ENCODE data around the gene PRKACA. TPM values are rescaled to one million over a fixed set of nuclear protein-coding genes. Genes with fewer than 3 reads are reported as not detected.

The PRKACA gene
- polyA plus RNA-seq, 5 donors = 70.2 to 122 (median 80.9) TPM

DNA sequence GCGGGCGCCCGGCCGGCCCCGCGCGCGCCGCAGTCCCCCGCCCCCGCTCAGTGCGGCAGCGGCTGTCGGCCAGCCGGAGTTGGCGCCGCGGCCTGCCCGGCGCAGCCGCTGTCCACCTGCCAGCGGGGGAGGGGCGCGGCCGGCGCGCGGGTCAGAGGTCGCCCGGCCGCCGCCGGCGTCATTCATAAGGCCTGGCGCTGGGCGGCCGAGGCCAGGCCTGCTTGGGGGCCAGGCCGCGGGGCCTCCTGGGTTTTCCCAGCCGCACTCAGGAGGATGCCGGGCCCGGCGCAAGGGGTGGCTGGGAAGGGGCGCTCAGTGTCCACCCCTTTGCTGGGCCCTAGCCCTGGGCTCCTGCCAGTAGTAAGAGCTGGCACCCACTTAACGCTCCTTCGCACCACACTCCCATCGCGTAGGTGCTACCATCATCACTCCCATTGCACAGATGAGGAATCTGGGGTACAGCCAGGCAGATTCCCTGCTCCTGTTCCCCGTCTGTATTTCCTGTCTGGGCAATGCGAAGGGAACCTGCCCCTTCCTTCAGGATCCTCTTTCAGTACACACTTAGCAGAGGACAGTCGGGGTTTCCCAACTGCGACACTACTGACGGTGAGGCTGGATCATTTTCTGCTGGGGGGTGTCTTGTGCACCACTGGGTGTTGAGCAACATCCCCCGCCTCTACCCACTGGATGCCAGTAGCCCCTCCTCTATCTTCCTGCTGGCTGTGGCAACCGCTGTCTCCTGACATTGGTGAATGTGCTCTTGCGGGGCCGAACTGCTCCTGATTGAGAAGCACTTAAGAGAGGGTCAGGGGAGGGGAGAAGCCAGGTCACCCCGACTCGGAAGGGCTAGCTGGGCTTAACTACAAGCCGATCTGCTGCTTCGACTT is 846 bp upstream of the PRKACA start:
- peak; percentile 65 to 69 for DNase-seq

DNA sequence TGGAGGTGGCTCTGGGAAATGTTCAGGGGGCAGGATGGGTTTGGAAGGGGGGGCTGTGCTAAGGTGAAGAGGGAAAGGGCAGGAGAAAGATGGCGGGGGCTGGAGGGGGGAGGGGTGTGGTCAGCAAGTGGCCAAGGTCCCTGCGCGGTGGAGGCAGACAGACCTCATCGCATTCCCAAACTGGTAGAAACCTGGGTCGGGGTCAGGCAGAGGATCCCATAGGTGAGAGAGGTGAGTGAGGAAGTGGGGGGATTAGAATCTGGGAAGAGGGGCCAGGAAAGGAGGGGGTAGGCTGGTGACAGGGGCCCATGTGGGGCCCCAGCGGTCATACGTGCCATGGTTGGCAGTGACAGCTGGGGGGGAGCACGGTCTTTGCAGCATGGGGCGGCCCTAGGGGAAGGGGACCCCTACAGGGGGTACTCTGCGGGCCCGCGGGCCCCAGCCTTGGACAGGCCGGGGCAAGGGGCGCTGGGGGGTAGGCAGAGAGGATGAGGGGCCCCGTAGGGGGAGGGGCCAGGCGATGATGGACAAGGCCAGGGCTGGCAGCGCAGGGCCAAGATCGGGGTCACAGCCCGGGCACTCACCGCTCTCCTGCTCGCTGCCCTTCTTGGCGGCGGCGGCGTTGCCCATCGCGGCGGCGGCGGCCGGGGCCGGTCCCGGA is 514 bp downstream of the PRKACA start:
- DNase-seq = no peak

DNA sequence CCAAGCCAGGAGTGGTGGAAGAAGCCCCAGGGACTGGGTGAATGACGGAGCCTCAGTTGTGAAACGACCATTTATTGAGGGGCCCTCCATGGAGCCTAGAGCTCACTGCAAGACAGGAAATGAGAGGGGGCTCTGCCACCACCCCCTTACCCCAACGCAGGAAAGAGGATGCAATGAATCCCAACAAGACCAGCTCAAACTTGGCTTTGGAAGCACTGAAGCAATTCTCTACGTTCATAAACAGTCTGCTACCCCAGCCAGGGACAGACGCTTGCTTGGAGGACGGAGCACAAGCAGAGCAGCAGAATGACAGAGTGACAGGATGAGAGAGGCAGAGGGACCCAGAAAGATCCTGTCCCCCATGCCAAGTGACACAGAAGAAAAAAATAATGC is 1.0 kb downstream of the PRKACA start:
- DNase-seq = no peak

DNA sequence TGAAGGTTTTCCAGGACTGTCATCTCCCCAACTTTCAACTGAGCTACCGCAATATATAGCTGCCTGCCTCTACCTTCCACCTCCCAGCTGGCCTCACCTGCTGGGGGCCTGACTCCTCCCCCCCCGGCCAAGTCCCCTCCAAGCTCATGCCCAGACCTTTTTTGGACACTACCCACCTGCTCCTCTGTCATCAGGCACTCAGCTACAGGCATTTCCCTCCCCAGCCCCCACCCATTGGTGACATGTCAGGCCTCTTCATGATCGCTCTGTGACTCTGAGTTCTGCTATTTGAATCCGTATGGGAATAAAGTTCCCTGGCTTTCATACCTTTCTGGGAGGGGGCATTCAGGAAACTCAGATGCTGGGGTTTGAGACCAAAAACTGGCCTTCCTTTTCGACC is 1.8 kb downstream of the PRKACA start:
- no peak for DNase-seq

DNA sequence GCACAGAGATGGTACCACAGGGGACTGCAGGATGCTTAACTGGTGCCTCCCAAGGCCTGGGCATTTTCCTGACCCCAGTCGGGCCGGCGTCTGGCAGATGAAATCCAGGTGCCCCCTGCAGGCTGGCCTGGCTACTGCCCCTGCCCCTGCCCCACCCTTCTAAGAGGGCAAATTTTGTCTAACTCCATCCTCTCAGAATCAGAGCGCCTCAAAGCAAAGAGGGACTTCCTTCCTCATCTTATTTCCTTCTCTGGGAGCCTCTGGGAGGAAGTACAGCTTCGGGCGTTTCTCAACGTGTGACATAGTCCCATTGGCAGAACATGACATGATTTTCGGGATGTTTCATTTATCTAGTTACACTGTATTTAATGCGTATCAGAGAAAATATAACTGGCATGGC is 2.7 kb downstream of the PRKACA start:
- DNase-seq = no peak

DNA sequence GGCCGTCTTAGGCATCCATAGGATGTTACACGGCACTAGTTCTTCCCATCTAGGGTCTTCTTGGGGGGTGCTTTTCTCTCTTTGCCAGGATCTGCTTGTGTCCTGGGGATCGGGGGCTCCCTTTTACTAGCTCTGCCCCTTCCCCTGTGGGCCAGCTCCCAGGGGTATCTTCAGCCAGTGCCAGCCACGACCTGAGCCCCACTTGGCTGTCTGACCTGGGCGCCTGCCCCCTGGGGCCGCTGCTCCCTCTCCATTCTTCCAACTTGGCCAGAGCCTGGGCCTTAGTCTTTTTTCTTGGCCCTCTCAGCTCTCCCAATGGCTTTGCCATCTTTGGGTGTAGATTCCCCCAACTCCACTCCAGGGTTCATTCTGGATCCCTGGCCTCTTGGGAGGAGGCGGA is 3.1 kb downstream of the PRKACA start:
- no peak for DNase-seq

DNA sequence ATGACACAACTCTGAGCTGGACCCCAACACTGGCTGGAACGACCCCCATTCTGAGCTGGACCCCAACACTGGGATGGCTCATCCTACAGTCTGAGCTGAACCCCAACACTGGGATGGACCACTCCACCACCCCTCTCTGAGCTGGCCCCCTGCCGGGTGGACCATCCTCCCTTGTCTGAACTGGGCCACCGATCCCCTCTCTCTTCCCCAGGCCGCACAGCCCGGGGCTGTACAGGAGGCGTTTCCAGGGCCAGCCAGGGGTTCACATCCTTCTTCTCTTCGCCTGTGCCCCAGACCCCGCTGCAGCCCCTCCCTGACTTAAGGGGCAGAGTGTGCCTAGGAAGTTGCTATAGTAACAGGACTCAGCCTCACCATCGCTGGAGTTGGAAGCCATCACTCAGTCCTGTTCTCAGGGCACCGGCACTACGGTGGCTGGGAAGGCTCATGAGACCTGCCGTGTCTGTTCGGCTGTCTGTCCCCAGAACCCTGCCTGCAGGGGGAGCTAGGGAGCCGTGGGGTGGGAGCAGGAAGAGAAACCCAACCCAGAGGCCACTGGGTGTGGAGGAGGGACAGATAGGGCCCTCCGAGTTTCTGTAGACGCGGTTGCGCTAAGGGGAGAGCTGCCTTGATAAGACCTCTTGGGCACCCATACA is 3.7 kb downstream of the PRKACA start:
- DNase-seq = no peak

DNA sequence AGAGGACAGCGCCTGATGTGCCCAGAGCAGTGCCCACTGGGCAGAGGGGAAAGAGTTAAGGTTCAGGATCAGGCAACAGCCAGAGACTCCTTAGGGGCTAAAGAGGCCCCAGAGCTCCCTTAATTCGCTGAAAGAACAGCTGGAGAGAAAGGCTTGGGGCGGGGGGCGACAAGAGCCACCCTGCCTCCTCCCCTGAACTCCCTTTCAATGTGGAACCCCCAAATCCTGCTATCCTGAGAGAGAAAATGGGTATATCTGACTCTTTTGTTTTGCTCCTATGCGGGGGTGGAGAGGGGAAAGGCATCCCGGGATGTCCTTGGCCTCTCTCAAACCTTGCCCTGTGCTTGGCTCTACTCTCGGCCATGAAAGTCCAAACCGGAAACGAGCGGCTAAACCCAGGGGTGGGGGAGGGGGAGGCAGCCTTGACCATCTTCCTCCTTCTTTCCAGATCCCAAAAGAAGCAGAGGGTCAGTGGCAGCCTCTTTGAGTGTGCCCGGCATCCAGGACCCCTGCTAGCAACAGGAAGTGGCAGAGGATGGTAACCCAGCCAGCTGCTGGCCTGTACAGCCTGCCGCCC is 4.7 kb downstream of the PRKACA start:
- peak in 1 of 2 donors; percentile 32 for DNase-seq

DNA sequence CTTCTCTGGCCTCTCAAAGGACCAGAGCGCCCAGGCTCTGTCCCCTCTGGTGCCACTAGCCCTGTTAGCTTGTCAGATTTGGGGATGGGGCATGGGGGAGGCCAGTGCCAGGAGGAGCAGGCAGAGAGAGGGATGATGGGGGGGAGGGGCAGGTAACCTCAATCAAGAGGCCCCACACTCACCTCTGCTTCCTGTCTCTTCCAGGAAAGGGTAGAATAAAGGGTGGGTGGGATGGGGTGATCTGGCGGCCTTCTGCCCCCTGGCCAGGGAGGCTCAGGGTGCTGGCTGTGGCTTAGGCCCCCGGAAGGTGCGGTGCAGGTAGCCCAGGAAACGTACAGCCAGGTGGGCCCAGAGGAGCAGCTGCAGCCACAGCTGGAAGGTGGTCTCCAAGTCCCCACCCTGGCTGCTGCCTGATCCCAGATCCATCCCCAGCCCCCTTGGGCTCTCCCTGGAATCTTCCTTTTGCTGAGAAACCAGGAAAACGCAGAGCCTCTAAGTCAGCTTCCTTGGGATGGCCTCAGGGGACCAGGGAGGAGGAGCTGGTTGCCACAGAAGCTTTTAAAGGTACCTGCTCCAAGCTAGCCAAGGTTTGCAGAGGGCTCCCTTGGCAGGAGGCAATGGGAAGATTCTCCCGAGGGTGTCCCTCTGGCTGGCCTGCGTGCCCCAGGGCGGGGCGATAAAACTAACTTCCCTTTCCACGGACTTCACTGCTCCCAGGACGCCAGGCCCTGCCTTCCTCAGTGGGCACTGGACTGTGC is 5.3 kb downstream of the PRKACA start:
- no peak for DNase-seq

DNA sequence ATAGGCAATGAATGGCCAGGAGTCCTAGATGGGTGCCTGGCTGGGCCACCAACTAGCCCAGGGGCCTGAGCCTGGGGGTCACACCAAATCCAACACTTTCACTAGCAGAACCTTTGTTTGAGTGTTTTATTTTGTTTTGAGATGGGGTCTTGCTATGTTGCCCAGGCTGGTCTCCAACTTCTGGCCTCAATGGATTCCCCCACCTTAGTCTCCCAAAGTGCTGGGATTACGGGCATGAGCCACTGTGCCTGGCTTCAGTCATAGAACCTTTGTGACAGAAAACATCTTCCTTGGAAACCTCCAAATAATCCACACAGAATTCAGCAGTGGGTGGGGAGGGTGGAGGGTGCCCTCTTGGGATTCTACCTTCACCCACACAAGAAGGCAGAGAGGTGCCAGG is 6.1 kb downstream of the PRKACA start:
- no peak for DNase-seq

DNA sequence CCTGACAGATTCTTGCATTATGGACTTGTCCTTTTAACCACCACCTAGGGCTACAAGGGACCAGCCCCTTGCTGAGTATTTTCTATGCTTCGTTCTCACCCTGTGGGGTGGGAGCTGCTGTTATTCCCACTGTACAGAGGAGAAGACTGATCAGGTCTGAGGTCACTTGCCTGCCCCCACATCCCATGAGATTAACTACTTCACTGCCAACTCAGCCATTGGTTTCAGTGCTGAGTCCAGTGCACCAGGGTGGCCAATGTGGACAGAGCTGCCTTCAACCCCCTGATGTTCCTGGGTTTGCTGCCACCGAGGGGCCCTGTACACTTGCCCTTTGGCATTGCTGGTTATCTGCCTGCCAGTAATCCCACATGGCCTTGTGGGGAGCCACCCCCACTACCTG is 6.9 kb downstream of the PRKACA start:
- DNase-seq = no peak

DNA sequence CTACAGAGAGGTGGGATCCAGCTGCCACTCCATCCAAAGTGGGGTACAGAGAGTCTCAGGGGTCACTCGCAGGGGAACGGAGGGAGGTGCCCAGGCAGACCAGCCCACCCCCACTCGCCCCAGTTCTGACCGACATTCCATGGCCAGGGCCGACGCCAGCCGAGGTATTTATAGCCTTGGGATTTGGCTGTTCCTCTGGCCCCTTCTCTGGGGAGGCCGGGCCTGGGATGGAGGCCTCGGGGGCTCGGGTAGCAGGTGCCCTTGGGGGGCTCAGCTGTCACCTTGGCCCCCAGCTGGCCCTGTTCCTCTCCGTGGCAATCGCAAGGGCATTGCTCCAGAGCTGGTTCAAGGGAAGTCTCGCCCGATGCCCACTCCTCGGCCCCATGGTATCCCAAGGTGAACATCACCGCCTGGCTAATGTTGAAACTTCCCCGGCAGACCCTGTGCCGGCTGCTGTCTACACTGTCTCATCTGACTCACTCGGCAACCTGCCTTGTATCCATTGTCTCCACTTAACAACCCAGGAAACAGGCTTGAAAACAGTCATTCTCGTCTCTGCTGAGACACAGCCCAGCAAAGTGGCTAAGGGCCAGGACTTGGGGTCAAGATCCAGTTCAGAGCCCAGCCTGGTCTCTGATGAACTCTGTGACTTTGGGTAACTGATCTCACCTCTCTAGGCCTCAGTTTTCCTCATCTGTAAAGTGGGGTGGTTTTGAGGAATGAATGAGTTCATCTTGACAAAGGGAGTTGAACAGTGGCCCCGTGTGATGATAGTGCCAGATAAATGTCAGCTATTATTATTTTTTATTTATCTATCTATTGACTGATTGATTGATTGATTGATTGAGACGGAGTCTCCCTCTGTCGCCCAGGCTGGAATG is 9.7 kb downstream of the PRKACA start:
- DNase-seq = no peak

DNA sequence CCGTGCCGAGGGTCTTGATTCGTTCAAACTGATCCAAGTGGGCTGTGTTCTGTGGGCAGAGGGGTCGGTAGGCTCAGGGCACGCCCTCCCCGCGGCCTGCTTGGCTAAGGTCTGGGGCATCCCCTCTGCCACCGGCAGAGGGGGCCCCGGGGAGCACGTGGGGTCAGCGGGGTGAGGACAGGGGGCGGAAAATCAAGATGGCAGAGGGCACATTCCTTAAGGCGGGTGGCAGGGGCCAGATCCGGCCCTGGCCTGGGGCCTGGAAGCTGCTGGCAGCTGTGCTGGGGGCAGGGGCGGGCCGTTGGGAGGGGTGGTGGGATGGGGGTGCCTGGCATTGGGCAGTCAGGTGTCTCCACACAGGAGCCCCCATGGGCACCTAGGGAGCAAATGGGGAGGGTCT is 10.7 kb downstream of the PRKACA start:
- DNase-seq = no peak

DNA sequence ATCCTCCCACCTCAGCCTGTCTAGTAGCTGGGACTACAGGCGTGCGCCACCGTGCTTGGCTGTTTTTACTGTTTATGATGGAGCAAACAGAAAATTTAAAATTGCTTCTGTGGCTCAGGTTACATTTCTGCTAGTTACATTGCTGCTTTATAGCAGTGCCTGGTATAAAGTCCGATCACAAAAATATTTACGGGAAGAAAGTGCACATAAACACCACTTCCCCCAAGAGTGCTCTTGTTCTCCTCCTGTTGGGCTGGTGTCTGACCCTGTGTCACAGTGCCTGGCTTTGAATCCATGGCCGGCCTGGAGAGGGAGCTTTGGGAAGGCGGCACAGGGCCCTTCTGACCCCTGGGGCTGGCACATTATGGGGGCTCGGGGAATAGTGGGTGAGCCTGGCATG is 11.9 kb downstream of the PRKACA start:
- DNase-seq = no peak

DNA sequence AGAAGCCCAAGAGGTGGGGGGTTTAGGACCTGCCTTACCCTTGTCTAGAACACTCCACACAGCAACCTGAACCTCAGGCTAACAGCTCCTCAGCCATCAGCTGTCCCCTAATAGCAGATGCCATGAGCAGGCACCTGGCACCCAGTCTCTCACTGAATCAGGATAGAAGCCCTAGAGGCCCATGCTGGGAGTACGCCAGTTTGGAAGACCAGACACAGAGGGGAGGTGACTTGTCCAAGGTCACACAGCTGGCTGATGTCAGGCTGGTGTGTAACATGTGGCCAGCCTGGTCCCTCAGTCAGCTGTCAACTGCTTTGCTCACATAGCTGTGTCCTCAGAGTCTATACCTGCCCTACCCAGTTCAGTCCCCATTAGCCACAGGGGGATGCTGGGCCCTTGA is 14.3 kb downstream of the PRKACA start:
- DNase-seq = no peak

DNA sequence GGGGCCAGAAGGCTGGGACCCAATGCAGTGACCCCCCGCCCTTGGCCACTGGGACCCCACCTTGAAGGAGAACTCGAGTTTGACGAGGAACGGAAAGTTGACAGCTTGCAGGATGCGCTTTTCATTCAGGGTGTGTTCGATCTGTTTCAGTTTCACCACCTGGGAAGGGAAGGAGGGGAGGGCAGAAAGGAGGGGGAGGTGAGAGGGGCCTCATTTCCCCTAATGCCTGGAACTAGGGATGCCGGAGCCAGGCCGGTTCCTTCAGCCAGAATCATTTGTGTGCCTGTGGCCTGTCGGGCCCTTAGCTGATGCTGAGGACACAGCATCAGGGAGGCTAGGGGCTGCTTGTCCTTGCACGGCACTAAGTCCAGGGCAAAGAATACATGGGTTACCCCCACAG is 14.8 kb downstream of the PRKACA start:
- no peak for DNase-seq

DNA sequence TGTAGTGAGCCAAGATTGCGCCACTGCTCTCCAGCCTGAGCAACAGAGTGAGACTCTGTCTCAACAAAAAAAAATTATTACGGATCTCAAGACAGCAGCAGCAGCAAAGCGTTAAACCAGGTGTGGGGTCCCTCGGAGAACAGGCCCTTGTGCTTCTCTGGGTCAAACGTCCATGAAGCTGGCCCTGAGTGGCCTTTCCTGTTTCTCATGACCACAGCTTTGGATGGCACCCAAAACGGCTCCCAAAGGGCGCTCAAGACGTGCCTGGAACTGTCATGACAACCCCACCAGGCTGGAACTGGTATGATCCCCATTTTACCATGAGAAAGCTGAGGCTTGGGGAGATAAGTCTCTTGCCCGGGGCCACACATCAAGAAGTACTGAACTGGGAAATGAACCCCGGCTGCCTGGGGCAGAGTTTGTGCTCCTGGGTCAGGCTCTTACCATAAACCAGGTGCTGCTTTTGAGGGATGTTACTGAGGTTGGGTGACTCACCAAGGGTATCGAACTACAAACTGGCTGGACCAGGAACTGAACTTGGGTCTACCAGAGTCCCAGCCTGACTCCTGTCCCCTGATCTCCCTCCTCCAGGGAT is 15.4 kb downstream of the PRKACA start:
- no peak for DNase-seq

DNA sequence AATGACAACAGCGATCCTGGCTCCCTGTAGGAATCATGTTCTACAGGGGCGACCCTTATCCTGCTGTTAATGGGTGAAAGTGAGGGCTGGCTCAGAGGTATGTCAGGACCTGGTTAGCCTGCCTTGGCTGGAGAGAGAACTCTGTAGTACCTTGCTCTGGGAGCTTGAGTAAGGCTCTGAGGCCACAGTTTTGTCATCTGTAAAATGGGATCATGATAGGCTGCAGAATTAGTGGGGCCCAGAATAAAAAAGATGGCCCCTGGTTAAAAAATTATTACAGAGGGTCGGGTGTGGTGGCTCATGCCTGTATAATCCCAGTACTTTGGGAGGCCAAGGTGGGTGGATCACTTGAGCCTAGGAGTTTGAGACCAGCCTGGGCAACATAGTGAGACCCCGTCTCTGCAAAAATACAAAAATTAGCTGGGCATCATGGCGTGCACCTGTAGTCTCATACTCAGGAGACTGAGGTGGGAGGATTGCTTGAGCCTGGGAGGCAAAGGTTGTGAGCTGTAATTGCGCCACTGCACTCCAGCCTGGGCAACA is 16.5 kb downstream of the PRKACA start:
- no peak for DNase-seq

DNA sequence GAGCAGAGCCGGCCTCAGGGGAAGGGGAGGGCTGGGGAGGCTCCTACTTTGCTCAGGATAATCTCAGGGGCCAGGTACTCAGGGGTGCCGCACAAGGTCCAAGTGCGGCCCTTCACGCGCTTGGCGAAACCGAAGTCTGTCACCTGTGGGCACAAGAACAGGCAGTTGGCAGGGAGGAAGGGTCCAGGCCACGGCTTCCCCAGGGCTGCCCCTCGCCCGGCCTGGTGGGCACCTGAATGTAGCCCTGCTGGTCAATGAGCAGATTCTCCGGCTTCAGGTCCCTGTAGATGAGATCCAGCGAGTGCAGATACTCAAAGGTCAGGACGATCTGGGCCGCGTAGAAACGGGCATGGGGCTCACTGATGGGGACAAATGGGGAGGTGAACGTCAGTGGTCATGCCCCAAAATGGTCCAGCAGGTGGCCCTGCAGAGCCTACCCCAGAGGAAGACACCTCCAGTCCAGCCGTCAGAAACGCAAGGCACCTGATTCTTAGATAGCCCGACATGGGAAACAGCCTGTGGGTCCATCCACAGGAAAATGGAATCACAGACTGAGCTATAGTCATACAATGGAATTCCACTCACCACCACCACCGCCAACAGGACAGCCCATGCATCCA is 19.9 kb downstream of the PRKACA start:
- no peak for DNase-seq
